Measurements from ENCODE around the gene ATP13A2.

ATP13A2 gene

DNA sequence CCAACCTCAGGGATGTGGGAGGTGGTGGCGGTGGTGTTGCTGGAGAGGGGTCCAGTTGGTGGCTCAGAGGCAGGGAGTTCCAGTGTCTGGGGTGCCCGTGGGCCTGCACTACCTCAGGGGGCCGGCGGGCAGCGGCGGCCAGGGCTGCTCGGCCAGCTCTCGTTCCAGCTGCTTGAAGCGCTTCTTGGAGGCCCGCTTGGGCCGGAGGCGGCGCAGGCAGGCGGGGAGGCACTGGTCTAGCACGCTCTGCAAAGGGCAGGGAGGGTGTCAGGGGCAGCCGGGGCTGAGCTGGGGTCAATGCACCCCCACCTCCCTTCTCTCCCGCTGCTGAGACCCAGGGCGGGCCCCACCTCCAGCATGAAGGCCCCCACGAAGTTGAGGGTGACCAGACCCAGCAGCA lies 25.6 kb downstream of the ATP13A2 start:
- FAIRE-seq, result no peak
- no peak for DNase-seq (ENCODE audit: insufficient read length, low spot score)
- no peak for TF ChIP-seq POLR2A (IDR thresholded peaks at IDR 0.05; ENCODE audit: low read depth, low read length)

DNA sequence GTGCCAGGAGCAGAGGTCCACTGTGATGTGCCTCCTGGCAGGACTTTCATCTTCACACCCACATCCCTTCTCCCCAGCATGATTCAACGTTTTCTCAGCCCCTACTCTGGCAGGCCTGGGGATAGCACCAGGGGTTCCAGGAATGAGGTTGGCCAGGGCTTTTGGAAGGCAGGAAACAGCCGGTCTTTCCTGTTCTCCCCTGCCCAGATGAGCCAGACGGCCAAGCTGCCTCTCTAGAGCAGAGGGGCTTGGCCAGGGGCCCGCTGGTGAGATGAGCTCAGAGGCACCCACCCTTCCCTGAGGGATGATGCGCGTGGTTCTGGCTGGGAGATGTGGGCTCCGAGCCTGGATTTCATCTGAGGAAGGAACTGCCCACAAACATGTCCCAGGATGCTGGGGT lies 27.0 kb downstream of the ATP13A2 start:
- no peak for TF ChIP-seq POLR2A (IDR thresholded peaks at IDR 0.05; ENCODE audit: low read depth, low read length)
- FAIRE-seq, result peak; percentile 65
- DNase-seq (ENCODE audit: insufficient read length, low spot score), result peak; percentile 84

DNA sequence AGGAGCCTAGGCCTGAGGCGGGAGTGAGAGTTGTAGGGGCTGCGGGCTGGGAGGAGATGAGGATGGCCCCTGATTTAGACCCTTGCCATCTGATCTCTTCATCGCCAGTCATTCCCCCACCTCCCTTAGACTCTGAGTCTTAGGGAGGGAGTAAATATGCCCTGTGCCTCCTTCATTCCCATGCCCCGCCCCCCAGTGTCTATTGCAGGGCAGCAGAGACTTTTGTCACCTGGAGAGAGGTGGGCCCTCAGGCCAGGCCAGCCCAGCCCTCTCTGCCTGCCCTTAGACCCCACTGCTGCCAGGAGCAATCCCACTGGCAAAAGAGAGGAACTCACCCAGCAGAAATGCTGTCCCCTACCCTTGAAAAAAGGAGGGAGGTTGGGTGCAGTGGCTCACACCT lies 28.1 kb downstream of the ATP13A2 start:
- no peak for FAIRE-seq
- DNase-seq (ENCODE audit: insufficient read length, low spot score), result no peak
- TF ChIP-seq POLR2A (IDR thresholded peaks at IDR 0.05; ENCODE audit: low read depth, low read length), result no peak

DNA sequence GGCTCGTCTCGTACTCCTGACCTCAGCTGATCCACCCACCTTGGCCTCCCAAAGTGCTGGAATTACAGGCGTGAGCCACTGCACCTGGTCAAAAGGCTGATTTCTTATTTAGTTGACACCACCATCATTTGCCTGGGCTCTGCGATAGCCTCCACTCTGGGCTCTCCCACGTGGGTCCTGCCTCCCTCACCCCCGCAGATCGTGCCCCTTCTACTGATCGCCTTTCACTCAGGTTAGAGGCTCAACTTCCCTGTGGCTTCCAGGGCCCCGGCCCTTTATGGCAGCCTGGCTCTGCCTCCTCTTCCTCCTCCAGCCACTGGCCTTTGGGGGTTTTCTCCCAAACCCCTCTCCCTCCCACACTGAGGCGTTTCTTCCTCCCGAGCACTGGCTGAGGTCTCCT lies 28.8 kb downstream of the ATP13A2 start:
- DNase-seq (ENCODE audit: insufficient read length, low spot score) (no peak), FAIRE-seq (no peak)
- no peak for TF ChIP-seq POLR2A (IDR thresholded peaks at IDR 0.05; ENCODE audit: low read depth, low read length)

DNA sequence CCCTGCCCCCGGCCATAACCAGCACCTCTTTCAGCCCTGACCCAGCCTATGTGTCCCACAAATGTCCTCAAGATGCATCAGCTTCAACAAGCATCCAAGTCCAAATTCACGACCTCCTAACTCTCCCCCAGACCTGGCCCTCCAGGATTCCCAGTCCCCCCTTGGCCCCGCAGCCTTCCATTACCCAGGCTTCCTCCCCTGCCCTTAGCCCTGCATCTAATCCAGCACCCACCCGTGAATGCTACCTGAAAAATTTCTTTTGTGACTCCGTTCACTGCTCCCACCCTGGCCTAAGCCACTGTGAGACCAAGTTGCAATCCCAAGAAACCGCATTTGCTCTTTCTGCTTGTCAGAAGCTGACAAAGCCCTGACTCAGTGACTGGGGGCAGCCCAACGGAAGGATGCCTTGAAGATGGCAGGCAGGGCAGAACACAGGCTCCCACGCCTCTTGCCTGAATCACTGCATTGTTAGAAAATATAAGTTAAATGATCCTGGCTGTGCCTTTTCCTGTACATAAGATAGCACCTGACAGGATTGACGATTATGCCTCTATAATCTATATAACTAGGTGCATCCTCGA lies 30.4 kb downstream of the ATP13A2 start:
- TF ChIP-seq POLR2A (IDR thresholded peaks at IDR 0.05; ENCODE audit: low read depth, low read length), result no peak
- peak; percentile 75 for FAIRE-seq
- peak; percentile 90 for DNase-seq (ENCODE audit: insufficient read length, low spot score)

DNA sequence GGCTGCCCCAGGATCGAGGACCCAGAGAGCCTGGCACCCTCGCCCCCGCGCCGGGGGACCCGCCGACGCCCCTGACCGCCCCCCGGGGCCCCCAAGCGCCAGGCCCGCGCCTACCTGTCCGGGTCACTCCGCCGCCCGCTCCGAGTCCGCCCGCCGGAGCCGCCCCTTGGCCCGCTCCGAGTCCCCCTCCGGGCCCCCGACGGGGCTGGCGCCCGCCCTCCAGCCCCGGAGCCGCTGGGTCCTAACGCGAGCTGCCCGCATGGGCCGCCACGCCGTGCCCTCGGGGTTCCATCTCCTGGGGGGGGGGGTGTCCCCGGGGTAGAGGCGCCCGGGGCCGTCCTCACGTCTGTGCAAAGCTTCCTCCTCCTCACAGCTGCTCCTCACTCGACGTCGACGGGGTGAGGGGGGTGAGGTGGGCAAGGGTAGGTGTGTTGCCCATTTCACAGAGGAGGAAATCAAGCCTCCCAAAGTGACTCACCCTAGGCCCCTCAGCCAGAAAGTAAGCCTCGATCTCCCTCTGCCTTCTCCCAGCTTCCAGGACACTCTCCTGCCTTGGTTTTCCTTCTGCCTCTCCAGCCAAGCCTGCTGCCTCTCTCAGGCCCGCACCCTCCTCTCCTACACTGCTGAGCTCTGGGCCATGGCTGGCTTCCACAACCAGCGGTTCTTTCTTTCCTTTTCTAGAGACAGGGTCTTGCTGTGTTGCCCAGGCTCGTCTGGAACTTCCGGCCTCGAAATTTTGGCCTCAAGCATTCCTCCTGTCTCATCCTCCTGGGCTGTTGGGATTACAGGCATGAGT lies 31.1 kb downstream of the ATP13A2 start, which contains the start of gene MFAP2:
MFAP2 (minus strand) TSS at position 148 of the 796 bp plus-strand sequence. CDS start 2,347 bp downstream, outside the sequence.
- TF ChIP-seq POLR2A (IDR thresholded peaks at IDR 0.05; ENCODE audit: low read depth, low read length), result no peak
- DNase-seq (ENCODE audit: insufficient read length, low spot score) (no peak), FAIRE-seq (no peak)

DNA sequence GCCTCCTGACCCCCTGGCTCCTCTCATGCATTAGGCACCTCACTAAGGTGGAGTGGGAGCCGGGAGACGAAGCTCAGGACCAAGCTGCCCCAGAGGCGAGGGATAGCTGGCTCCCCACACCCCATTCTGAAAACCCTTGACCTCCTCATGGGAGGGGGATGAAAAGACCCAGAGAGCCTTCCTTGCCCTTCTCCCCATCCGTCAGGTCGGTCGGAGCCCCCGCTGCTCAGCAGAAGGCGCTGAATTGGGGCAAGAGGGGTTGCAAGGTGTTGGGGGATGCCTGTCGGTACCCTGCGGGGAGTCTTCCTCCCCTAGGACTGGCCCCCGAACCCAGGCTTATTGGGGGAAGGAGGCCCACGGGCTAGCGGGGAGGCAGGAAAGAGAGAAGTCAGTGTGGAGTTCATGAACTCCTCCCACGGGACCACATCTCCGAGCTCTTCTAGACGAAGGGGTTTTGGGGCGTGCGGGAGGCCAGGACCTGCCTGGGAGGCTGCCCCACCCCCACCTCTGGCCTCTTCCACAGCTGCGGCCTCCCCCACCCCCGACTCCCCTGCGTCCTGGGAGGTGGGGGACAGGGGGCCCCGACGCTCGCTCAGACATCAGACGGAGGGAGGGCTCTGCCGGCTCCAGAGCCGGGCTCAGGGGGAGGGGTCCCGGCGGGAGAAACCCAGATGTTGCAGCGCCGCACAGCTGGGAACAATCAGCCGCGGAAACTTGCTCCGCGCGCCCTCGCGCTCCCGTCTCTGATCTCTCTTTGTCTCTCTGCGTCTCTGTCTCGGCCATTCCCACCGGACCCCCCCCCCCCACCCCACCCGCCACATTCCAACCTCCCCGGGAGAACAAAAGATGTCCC lies 32.0 kb downstream of the ATP13A2 start:
- no peak for TF ChIP-seq POLR2A (IDR thresholded peaks at IDR 0.05; ENCODE audit: low read depth, low read length)
- no peak for DNase-seq (ENCODE audit: insufficient read length, low spot score)
- no peak for FAIRE-seq

DNA sequence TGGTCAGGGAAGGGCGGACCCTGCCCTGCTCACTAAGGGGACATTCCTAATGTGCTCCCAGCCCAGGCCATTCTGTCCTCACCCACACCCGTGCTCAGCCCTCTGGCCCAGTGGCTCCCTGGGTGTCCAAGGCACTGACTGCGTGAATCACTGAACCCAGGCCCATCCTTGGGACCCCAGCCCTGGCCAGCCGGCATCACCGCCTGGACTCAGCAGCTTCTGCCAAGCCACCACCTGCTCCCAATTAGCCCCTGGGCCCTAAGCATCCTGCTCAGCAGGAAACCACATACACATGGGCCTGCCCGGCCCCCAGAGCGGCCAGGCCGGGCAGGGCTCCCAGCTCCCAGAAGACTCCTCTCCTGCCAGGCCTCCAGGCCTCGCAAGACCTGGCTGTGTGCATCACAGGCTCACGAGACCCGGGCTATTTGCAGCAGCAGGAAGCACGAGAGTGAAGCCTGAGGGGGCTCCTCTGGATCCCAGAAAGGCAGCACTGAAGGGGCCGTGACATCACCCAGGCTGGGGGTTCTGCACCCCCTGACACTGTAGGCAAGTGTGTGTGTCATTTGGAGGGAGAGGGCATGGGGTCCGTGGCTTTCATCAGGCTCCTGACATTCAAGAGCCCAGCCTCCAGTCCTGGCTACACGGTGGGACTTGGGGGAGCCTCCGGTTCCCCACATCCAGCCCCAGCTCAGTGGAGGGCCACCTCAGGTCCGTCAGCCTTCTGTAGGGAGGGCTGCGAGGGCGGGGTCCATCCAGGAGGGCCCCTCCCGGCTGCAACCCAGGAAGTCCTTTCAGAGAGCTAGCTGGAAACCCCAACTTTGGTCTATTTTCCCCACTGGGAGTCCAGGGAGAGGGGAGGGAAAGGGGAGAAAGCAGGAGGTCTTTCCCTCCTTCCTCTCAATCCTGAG lies 32.9 kb downstream of the ATP13A2 start:
- DNase-seq (ENCODE audit: insufficient read length, low spot score), result no peak
- FAIRE-seq, result no peak
- no peak for TF ChIP-seq POLR2A (IDR thresholded peaks at IDR 0.05; ENCODE audit: low read depth, low read length)

DNA sequence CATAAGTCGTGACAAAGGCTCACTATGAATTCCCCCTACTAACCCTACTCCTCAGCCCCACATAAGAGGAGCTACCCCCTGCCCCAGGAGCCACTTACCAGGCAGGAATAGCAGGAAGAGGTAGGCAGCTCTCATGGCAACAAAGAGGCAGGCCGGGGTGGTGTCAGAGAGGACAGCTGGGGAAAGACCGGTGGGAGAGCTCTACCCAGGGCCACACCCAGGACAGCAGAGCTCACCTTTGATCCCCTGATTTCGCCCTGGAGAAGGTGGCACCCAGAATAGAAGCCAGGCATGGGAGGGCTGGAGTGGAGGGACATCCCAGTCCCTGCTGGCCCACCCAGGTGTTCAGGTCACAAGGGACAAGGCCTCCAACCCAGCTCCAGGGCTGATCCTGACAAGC lies 33.6 kb downstream of the ATP13A2 start:
- no peak for TF ChIP-seq POLR2A (IDR thresholded peaks at IDR 0.05; ENCODE audit: low read depth, low read length)
- FAIRE-seq, result no peak

DNA sequence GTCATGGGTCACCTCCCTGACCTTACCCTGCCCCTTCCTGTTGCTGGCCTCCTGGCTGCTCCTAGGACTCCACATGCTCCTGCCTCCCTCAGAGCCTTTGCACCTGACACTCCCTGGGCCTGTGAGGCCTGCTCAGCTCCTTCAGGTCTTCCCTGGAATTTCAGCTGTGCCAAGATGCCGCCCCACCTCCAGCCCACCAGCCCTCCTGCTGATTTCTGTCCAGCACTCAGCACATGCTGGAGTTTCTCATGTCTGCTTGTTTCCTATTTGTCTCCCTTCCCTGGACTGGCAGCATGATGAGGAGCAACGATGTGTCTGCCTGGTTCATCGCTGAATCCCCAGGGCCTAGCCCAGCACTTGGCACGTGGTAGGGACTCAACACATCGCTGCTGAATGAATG lies 34.4 kb downstream of the ATP13A2 start:
- no peak for FAIRE-seq
- no peak for TF ChIP-seq POLR2A (IDR thresholded peaks at IDR 0.05; ENCODE audit: low read depth, low read length)
- DNase-seq (ENCODE audit: insufficient read length, low spot score), result no peak

More for the DNA sequence above, 33.6 kb downstream of the ATP13A2 start:
- DNase-seq (ENCODE audit: insufficient read length, low spot score), result no peak

DNA sequence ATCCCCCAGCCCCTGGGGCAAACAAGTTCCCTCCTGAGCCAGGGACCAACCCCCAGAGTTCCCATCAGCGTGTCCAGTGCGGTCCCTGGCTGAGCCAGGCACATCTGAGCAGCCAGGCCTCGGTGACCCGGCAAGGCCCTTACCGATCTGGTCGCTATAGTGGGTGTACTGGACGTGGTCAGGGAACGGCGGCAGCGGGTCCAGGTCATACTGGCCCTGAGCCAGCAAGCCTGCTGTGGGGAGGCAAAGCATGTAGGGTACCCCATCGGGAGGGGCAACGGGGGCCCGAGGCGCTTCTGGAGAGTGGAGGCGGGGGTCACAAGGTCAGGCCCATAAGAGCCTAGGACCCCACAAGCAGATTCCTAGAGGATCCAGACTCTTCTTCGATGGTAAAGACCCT lies 34.8 kb downstream of the ATP13A2 start:
- FAIRE-seq (no peak), DNase-seq (ENCODE audit: insufficient read length, low spot score) (no peak)
- TF ChIP-seq POLR2A (IDR thresholded peaks at IDR 0.05; ENCODE audit: low read depth, low read length), result no peak

DNA sequence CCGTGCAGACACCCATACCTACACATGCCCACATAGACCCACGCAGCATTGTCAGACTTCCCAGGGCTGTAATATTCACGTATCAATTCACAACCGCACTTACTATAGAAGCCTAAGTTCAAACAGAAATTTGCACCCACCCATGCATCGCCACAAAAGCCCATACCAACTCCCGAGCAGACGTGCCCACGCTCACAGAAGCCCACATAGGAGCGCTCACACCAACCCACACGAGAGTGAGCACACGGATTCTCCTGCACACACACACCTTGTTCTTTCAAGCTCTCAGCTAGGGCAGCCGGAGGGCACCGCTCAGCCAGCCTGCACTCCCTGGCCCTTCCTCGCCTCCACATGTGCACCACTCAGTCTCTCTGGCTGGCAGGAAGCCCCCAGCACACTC lies 35.9 kb downstream of the ATP13A2 start:
- DNase-seq (ENCODE audit: insufficient read length, low spot score) (no peak), FAIRE-seq (no peak)
- TF ChIP-seq POLR2A (IDR thresholded peaks at IDR 0.05; ENCODE audit: low read depth, low read length), result no peak

DNA sequence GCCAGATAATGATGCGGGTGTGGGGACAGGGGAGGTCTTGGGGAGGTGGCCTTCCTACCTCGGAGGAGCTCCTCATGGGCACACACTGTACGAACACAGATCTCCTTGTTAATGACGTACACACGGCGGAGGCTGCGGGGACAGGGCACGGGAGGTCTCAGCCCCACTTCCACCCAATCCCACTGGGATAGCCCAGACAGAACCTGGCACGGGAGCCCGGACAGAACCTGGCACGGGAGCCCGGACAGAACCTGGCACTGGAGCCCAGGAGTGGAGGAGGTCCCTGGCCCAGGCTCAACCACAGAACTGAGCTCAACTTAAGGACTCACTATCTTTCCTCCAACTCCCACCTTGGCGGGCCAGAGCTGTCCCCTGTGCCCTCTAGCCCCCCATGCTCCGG lies 36.5 kb downstream of the ATP13A2 start:
- FAIRE-seq, result no peak
- no peak for DNase-seq (ENCODE audit: insufficient read length, low spot score)
- TF ChIP-seq POLR2A (IDR thresholded peaks at IDR 0.05; ENCODE audit: low read depth, low read length), result no peak
